Hepatocyte (in vitro differentiated cells): ENCODE measurements around the gene MYH16.
"Not testable (repeated sequence)": the region's sequence is repeated elsewhere in the genome, so short reads cannot be mapped to it uniquely, and the experiment has no call there.

ENCODE experiments used
- CTCF ChIP-seq: fragments of 200-600 bp; sonication (generic); IDR thresholded peaks from 2 replicates; pipeline ENCODE4 v1.5.1; 2016; ENCODE audit warnings: antibody characterized with exemption, mild to moderate bottlenecking; ENCODE audit not compliant: poor library complexity
- EZH2 ChIP-seq: fragments of 200-600 bp; sonication (generic); IDR thresholded peaks from 2 replicates; pipeline ENCODE4 v1.6.1; 2016; ENCODE audit warnings: antibody characterized with exemption, mild to moderate bottlenecking, borderline replicate concordance

- TF ChIP-seq EZH2, CTCF: not testable (repeated sequence)
These were observed 17.5 kb downstream of the MYH16 start for GRCh38 chr7:99290148-99290547.
